Small intestine (tissue), 7 donors: ENCODE data around the gene DPM1. TPM values are rescaled to one million over a fixed set of nuclear protein-coding genes. Genes with fewer than 3 reads are reported as not detected.

Experiments used
- DNase-seq, 2 donors: peaks; one replicate each; pipeline versions ENCODE4 v3.0.0 to v3.0.0-alpha.2; 2013
- FAIRE-seq: peaks from 2 replicates; lab custom pipeline; 2012; peaks lifted over from hg19 to GRCh38; lab: Jason Lieb, UNC
- H3K27ac ChIP-seq, 3 donors: one replicate each; pipeline ENCODE4 v1.5.1; 2013; ENCODE audit warnings: low read length in 2 of 3, mild to moderate bottlenecking in 2 of 3, control low read depth in 1 of 3, inconsistent platforms in 1 of 3, low read depth in 1 of 3, moderate library complexity in 1 of 3
- H3K27me3 ChIP-seq, 3 donors: one replicate each; pipeline ENCODE4 v1.6.1; 2013; ENCODE audit warnings: low read length in 3 of 3, inconsistent platforms in 1 of 3; ENCODE audit not compliant: control insufficient read depth in 3 of 3, insufficient read depth in 3 of 3
- H3K36me3 ChIP-seq, 3 donors: one replicate each; pipeline ENCODE4 v1.6.1; 2013; ENCODE audit warnings: low read length in 3 of 3, inconsistent platforms in 1 of 3, low read depth in 1 of 3, mild to moderate bottlenecking in 1 of 3, moderate library complexity in 1 of 3; ENCODE audit not compliant: control insufficient read depth in 3 of 3, insufficient read depth in 2 of 3
- H3K4me1 ChIP-seq, 3 donors: one replicate each; pipeline ENCODE4 v1.6.1; 2013; ENCODE audit warnings: low read length in 2 of 3, inconsistent platforms in 1 of 3, low read depth in 1 of 3, mild to moderate bottlenecking in 1 of 3, moderate library complexity in 1 of 3; ENCODE audit not compliant: control insufficient read depth in 3 of 3, insufficient read depth in 2 of 3
- H3K4me3 ChIP-seq, 3 donors: one replicate each; pipeline ENCODE4 v1.5.1; 2013; ENCODE audit warnings: low read length in 3 of 3, control low read depth in 1 of 3, inconsistent platforms in 1 of 3, low read depth in 1 of 3, mild to moderate bottlenecking in 1 of 3, moderate library complexity in 1 of 3
- H3K9me3 ChIP-seq, 2 donors: one replicate each; pipeline ENCODE4 v1.6.1; 2013; ENCODE audit warnings: low read depth in 1 of 2, low read length in 1 of 2; ENCODE audit not compliant: control insufficient read depth in 2 of 2, insufficient read depth in 1 of 2
- WGBS, 3 donors: extraction: QIAGEN DNeasy Blood & Tissue Kit; methylation state at CpG; one replicate each; pipeline ENCODE4 v1.1.7; 2013; 5-methylcytosine and 5-hydroxymethylcytosine counted together
- polyA plus RNA-seq, 4 donors: library from polyadenylated mRNA; stranded (reverse) in 3 of 4; unstranded in 1 of 4; fragments of 200-250 nt in 3 of 4; fragments of 120-200 nt in 1 of 4; gene quantifications; one replicate each; pipeline versions ENCODE4 v1.2.1 to v1.2.3, GENCODE V29; 2013
- donor health status: healthy with polysubstance abuse.
- donor health status: control.
- donor health status: control.
- donor health status: Bipolar disorder and iron deficiency.
- donor health status: healthy.

The DPM1 gene
- polyA plus RNA-seq, 4 donors = 43.6 to 66.2 (median 51.0) TPM

- DNase-seq (no peak), FAIRE-seq (no peak)
- no peaks in the 10 kb centered on the region for H3K9me3 ChIP-seq
- WGBS, 3 donors = 45 to 68% (median 56%) methylated on average over 6 of the region's 6 CpGs
- peaks cover 5 to 6% (median 6%) of the 10 kb centered on the region in 3 donors for H3K36me3 ChIP-seq
- peaks cover 4 to 17% (median 12%) of the 10 kb centered on the region in 3 donors for H3K4me1 ChIP-seq
- H3K4me3 ChIP-seq = peak overlapping the region in 2 of 3 donors; percentile 61 to 100
- no peaks in the 10 kb centered on the region for H3K27me3 ChIP-seq
- peak overlapping the region; percentile 95 to 99 (median 98) for H3K27ac ChIP-seq
These were observed 26.3 kb downstream of the DPM1 start for GRCh38 chr20:50932016-50932485.

- DNase-seq (peak; percentile 92 to 97), FAIRE-seq (no peak)
- H3K36me3 ChIP-seq = peaks cover 5 to 6% (median 6%) of the 10 kb centered on the region in 3 donors
- H3K9me3 ChIP-seq = no peaks in the 10 kb centered on the region
- peaks cover 4 to 17% (median 12%) of the 10 kb centered on the region in 3 donors for H3K4me1 ChIP-seq
- H3K27ac ChIP-seq = peak within 1 kb of the TSS; percentile 95 to 99 (median 98)
- no peaks in the 10 kb centered on the region for H3K27me3 ChIP-seq
- WGBS, 3 donors = 0 to 1% (median 1%) methylated on average over 45 to 58 of the region's 58 CpGs
- peak within 1 kb of the TSS; percentile 86 to 100 (median 99) for H3K4me3 ChIP-seq
These were observed 26.9 kb downstream of the DPM1 start, which contains the start of gene ADNP for GRCh38 chr20:50931306-50932015. ADNP (minus strand) TSS chr20:50931437; CDS start chr20:50903996, 27,441 bp downstream.

GRCh38 chr20:50930976-50931305 is 27.4 kb downstream of the DPM1 start:
- Histone ChIP-seq H3K4me3 (peak overlapping the region; percentile 61 to 100 (median 99)), H3K27me3 (no peaks in the 10 kb centered on the region), H3K9me3 (no peaks in the 10 kb centered on the region), H3K36me3 (peaks cover 5 to 6% (median 6%) of the 10 kb centered on the region in 3 donors), H3K27ac (peak overlapping the region; percentile 95 to 99 (median 98)), H3K4me1 (peaks cover 4 to 17% (median 12%) of the 10 kb centered on the region in 3 donors)
- FAIRE-seq (no peak), DNase-seq (no peak)
- WGBS, 3 donors = 0 to 2% (median 1%) methylated on average over 7 to 38 of the region's 45 CpGs

GRCh38 chr20:50930139-50930975 is 28.0 kb downstream of the DPM1 start:
- FAIRE-seq (no peak), DNase-seq (peak; percentile 12 to 56)
- Histone ChIP-seq H3K27ac (peak overlapping the region; percentile 78 to 99 (median 95)), H3K9me3 (no peaks in the 10 kb centered on the region), H3K36me3 (peaks cover 4 to 9% (median 5%) of the 10 kb centered on the region in 3 donors), H3K4me3 (peak overlapping the region; percentile 86 to 100 (median 99)), H3K4me1 (peaks cover 4 to 17% (median 12%) of the 10 kb centered on the region in 3 donors), H3K27me3 (no peaks in the 10 kb centered on the region)
- WGBS, 3 donors = 0 to 1% (median 0%) methylated on average over 37 to 79 of the region's 79 CpGs

GRCh38 chr20:50929299-50930138 is 28.8 kb downstream of the DPM1 start:
- Histone ChIP-seq H3K4me1 (peaks cover 4 to 17% (median 12%) of the 10 kb centered on the region in 3 donors), H3K9me3 (no peaks in the 10 kb centered on the region), H3K27ac (peak overlapping the region; percentile 39 to 78 (median 62)), H3K36me3 (peaks cover 3 to 9% (median 5%) of the 10 kb centered on the region in 3 donors), H3K4me3 (peak overlapping the region; percentile 86 to 100 (median 99)), H3K27me3 (no peaks in the 10 kb centered on the region)
- FAIRE-seq = no peak
- DNase-seq = peak; percentile 94 to 98
- WGBS, 3 donors = 7 to 9% (median 8%) methylated on average over 13 of the region's 13 CpGs

- peak overlapping the region in 1 of 3 donors; percentile 86 for H3K4me3 ChIP-seq
- H3K9me3 ChIP-seq = no peaks in the 10 kb centered on the region
- WGBS, 3 donors = 58 to 59% (median 59%) methylated on average over 5 of the region's 5 CpGs
- FAIRE-seq (no peak), DNase-seq (no peak)
- no peaks in the 10 kb centered on the region for H3K27me3 ChIP-seq
- no peak overlapping the region for H3K27ac ChIP-seq
- H3K36me3 ChIP-seq = peaks cover 3 to 7% (median 7%) of the 10 kb centered on the region in 3 donors
- H3K4me1 ChIP-seq = peaks cover 7 to 17% (median 12%) of the 10 kb centered on the region in 3 donors
These were observed 29.9 kb downstream of the DPM1 start for GRCh38 chr20:50928469-50928868.

GRCh38 chr20:50926530-50926929 is 31.8 kb downstream of the DPM1 start:
- H3K27me3 ChIP-seq = no peaks in the 10 kb centered on the region
- H3K4me3 ChIP-seq = no peak overlapping the region
- H3K27ac ChIP-seq = no peak overlapping the region
- DNase-seq (no peak), FAIRE-seq (no peak)
- H3K9me3 ChIP-seq = no peaks in the 10 kb centered on the region
- WGBS, 3 donors = 30 to 44% (median 37%) methylated on average over 1 of the region's 1 CpG
- peaks cover 7 to 17% (median 9%) of the 10 kb centered on the region in 3 donors for H3K4me1 ChIP-seq
- peaks cover 3 to 16% (median 7%) of the 10 kb centered on the region in 3 donors for H3K36me3 ChIP-seq
